ENCODE measurements around the gene CDC42.

The CDC42 gene

GRCh38 chr1:22110016-22110415 lies 57.5 kb downstream of the CDC42 start:
- no peak for DNase-seq (ENCODE audit: low spot score)

GRCh38 chr1:22111115-22111514 lies 58.6 kb downstream of the CDC42 start:
- no peak for DNase-seq (ENCODE audit: low spot score)

- no peak for DNase-seq (ENCODE audit: low spot score)
These were observed 59.1 kb downstream of the CDC42 start for GRCh38 chr1:22111620-22112019.

- DNase-seq (ENCODE audit: low spot score) = no peak
These were observed 60.0 kb downstream of the CDC42 start for GRCh38 chr1:22112554-22112953.

- DNase-seq (ENCODE audit: low spot score) = no peak
These were observed 61.8 kb downstream of the CDC42 start for GRCh38 chr1:22114083-22115012.

GRCh38 chr1:22115286-22115685 lies 62.8 kb downstream of the CDC42 start:
- no peak for DNase-seq (ENCODE audit: low spot score)

GRCh38 chr1:22117238-22117637 lies 64.7 kb downstream of the CDC42 start:
- DNase-seq (ENCODE audit: low spot score) = no peak

GRCh38 chr1:22117851-22118250 lies 65.3 kb downstream of the CDC42 start:
- no peak for DNase-seq (ENCODE audit: low spot score)

GRCh38 chr1:22118291-22118992 lies 65.9 kb downstream of the CDC42 start:
- DNase-seq (ENCODE audit: low spot score) = no peak

GRCh38 chr1:22119626-22120468 lies 67.3 kb downstream of the CDC42 start:
- no peak for DNase-seq (ENCODE audit: low spot score)

GRCh38 chr1:22120469-22120790 lies 67.9 kb downstream of the CDC42 start:
- no peak for DNase-seq (ENCODE audit: low spot score)

GRCh38 chr1:22121421-22121911 lies 69.0 kb downstream of the CDC42 start:
- no peak for DNase-seq (ENCODE audit: low spot score)

- no peak for DNase-seq (ENCODE audit: low spot score)
These were observed 70.0 kb downstream of the CDC42 start for GRCh38 chr1:22122273-22123070.

GRCh38 chr1:22123071-22123390 lies 70.5 kb downstream of the CDC42 start:
- no peak for DNase-seq (ENCODE audit: low spot score)

GRCh38 chr1:22123901-22124404 lies 71.4 kb downstream of the CDC42 start:
- DNase-seq (ENCODE audit: low spot score) = no peak

- no peak for DNase-seq (ENCODE audit: low spot score)
These were observed 72.2 kb downstream of the CDC42 start for GRCh38 chr1:22124592-22125229.

GRCh38 chr1:22126531-22126930 lies 74.0 kb downstream of the CDC42 start:
- no peak for DNase-seq (ENCODE audit: low spot score)

GRCh38 chr1:22127248-22127647 lies 74.7 kb downstream of the CDC42 start:
- no peak for DNase-seq (ENCODE audit: low spot score)

- DNase-seq (ENCODE audit: low spot score) = no peak
These were observed 75.2 kb downstream of the CDC42 start for GRCh38 chr1:22127731-22128130.

- no peak for DNase-seq (ENCODE audit: low spot score)
These were observed 75.9 kb downstream of the CDC42 start for GRCh38 chr1:22128392-22128791.

All from CD4-positive, alpha-beta T cell treated with Interleukin-15 for 4 hours (primary cell).